Measurements from ENCODE around the gene KIFC1. TPM values are rescaled to one million over a fixed set of nuclear protein-coding genes. Genes with fewer than 3 reads are reported as not detected.
A peak's percentile ranks its signal among the peaks of the same experiment; 100 is the strongest.

The KIFC1 gene
- total and polyA plus RNA-seq, 9 of the 15 experiments (the other 6 are each of a cell fraction or from before 2014, with no cell fraction given) = 1.3 to 95.2 (median 76.9) TPM

DNA sequence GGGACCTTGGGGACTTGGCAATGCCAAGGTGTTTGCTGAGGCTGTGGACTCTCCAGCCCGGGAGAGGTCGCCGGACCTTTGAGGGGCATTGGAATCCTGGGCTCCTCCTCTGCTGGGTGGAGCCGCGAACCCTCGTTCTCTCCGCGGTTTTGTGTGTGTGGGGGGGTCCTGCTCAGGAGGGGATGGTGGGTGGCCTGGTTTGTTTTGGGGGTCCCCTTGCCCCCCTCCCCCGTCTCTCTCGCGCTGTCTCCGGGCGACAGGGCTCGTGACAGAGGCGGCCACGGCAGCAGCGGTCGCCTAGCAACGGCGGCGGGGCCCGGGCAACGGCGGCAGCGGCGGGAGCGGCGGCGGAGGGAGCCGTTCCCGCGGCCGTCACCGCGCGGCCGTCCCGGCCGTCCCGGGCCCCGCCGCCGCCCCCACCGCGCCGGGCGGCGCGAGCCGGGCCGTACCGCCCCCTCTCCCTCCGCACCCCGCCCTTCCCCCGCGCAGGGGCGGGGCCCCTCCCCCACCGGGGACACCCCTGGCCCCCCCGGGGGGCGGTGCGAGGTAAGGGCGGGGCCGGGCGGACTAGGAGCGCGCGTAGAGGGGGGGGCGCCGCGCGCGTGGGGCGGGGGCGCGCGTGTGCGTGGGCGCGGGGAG is 36.1 kb downstream of the KIFC1 start:
- DNase-seq (ENCODE audit: extremely low read depth in 1 of 4, low spot score in 3 of 4) = peak; percentile 81 to 99 (median 96)
- POLR2A ChIA-PET = no interaction called here
- TF ChIP-seq, protein P1, sequence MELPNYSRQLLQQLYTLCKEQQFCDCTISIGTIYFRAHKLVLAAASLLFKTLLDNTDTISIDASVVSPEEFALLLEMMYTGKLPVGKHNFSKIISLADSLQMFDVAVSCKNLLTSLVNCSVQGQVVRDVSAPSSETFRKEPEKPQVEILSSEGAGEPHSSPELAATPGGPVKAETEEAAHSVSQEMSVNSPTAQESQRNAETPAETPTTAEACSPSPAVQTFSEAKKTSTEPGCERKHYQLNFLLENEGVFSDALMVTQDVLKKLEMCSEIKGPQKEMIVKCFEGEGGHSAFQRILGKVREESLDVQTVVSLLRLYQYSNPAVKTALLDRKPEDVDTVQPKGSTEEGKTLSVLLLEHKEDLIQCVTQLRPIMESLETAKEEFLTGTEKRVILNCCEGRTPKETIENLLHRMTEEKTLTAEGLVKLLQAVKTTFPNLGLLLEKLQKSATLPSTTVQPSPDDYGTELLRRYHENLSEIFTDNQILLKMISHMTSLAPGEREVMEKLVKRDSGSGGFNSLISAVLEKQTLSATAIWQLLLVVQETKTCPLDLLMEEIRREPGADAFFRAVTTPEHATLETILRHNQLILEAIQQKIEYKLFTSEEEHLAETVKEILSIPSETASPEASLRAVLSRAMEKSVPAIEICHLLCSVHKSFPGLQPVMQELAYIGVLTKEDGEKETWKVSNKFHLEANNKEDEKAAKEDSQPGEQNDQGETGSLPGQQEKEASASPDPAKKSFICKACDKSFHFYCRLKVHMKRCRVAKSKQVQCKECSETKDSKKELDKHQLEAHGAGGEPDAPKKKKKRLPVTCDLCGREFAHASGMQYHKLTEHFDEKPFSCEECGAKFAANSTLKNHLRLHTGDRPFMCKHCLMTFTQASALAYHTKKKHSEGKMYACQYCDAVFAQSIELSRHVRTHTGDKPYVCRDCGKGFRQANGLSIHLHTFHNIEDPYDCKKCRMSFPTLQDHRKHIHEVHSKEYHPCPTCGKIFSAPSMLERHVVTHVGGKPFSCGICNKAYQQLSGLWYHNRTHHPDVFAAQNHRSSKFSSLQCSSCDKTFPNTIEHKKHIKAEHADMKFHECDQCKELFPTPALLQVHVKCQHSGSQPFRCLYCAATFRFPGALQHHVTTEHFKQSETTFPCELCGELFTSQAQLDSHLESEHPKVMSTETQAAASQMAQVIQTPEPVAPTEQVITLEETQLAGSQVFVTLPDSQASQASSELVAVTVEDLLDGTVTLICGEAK (IDR thresholded peaks at IDR 0.05) = 0 out of 2 replicates have a peak, but pooled peaks have one; percentile 18
- TF ChIP-seq, protein P1 (CRISPR knock-in tag; IDR thresholded peaks at IDR 0.05) = no peak
- TF ChIP-seq ZNF740 (CRISPR knock-in tag; IDR thresholded peaks at IDR 0.05) (peak; percentile 60), ZNF740 (tag; IDR thresholded peaks at IDR 0.05) (peak in 1 of 2 experiments; percentile 88; a peak in 2 of 4 replicates), ZBTB7A (IDR thresholded peaks at IDR 0.05; ENCODE audit: borderline replicate concordance, control insufficient read depth, low read depth, low read length) (peak; percentile 88), GATAD2B (IDR thresholded peaks at IDR 0.05; ENCODE audit: borderline replicate concordance) (no peak)
- TF ChIP-seq, protein P2, sequence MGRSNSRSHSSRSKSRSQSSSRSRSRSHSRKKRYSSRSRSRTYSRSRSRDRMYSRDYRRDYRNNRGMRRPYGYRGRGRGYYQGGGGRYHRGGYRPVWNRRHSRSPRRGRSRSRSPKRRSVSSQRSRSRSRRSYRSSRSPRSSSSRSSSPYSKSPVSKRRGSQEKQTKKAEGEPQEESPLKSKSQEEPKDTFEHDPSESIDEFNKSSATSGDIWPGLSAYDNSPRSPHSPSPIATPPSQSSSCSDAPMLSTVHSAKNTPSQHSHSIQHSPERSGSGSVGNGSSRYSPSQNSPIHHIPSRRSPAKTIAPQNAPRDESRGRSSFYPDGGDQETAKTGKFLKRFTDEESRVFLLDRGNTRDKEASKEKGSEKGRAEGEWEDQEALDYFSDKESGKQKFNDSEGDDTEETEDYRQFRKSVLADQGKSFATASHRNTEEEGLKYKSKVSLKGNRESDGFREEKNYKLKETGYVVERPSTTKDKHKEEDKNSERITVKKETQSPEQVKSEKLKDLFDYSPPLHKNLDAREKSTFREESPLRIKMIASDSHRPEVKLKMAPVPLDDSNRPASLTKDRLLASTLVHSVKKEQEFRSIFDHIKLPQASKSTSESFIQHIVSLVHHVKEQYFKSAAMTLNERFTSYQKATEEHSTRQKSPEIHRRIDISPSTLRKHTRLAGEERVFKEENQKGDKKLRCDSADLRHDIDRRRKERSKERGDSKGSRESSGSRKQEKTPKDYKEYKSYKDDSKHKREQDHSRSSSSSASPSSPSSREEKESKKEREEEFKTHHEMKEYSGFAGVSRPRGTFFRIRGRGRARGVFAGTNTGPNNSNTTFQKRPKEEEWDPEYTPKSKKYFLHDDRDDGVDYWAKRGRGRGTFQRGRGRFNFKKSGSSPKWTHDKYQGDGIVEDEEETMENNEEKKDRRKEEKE (IDR thresholded peaks at IDR 0.05; ENCODE audit: borderline replicate concordance in 1 of 2, control insufficient read depth in 1 of 2, low read depth in 2 of 2, low read length in 1 of 2) = no peak

More for the DNA sequence above, 36.1 kb downstream of the KIFC1 start:
- in situ Hi-C loops (cut with MboI) (no loop called here), intact Hi-C loops (cut with micrococcal nuclease) (loop anchor here (5.0 to 10.0 kb wide), 4 partner anchors 53 to 303 kb away; partner anchors contain the start of genes BAK1 and RGL2)
- ATAC-seq (no peak), FAIRE-seq (no peak)
- Histone ChIP-seq H3K9ac (ENCODE audit: insufficient read depth in 1 of 2, low read depth in 2 of 2, low read length in 2 of 2) (peak overlapping the region; percentile 51 to 91; a peak in 3 of 4 replicates), H3K27me3 (ENCODE audit: control insufficient read depth in 2 of 2, insufficient read depth in 2 of 2, low read length in 2 of 2) (no peaks in the 10 kb centered on the region), H3K79me2 (ENCODE audit: control insufficient read depth, insufficient read depth, low read length) (peaks cover 51% of the 10 kb centered on the region), H3K4me1 (replicated peaks in 1 of 2; ENCODE audit: control insufficient read depth in 2 of 2, insufficient read depth in 2 of 2, low read length in 2 of 2) (peaks cover 54 to 57% of the 10 kb centered on the region in 2 experiments), H3K36me3 (ENCODE audit: control insufficient read depth, insufficient read depth, low read length) (no peaks in the 10 kb centered on the region), H3K27ac (ENCODE audit: extremely low read depth, low read depth, low read length) (peak overlapping the region; percentile 77), H3K4me2 (ENCODE audit: insufficient read depth, low read length) (peak overlapping the region; percentile 81), H4K20me1 (replicated peaks; ENCODE audit: control insufficient read depth, insufficient read depth, low read length) (no peaks in the 10 kb centered on the region; the same call in 1 of the 2 replicates), H3K9me1 (ENCODE audit: control insufficient read depth, insufficient read depth, low read length) (no peaks in the 10 kb centered on the region), H3K4me3 (peak overlapping the region; percentile 49), H2AFZ (ENCODE audit: low read depth, low read length) (peak overlapping the region; percentile 80), H3K9me3 (replicated peaks; ENCODE audit: control insufficient read depth, insufficient read depth, low read depth, low read length) (no peaks in the 10 kb centered on the region)
- WGBS (ENCODE audit: insufficient coverage, low coverage, missing lambda C conversion rate) = 0% methylated on average over 12 of the region's 79 CpGs
- BruUV-seq (replicated peaks) = no TSS peak
- CTCF ChIA-PET (ENCODE audit: low intra/inter-chr PET ratio) = interaction anchor here (0.7 kb wide), 1 partner anchor 607 kb away, joined by 4 read pairs; no protein-coding TSS in a partner anchor
